Immature natural killer cell (primary cell): ENCODE results near the gene KAZALD1. TPM values are rescaled to one million over a fixed set of nuclear protein-coding genes. Genes with fewer than 3 reads are reported as not detected.

ENCODE experiments used
- DNase-seq, 3 donors: peaks; one replicate each; pipeline ENCODE4 v3.0.0; 2022; ENCODE audit warnings: mixed read lengths in 1 of 3
- H3K27ac Mint-ChIP-seq, 6 donors: one replicate each; pipeline ENCODE4 v1.8.0; 2020; ENCODE audit warnings: mixed read lengths in 6 of 6, mild to moderate bottlenecking in 5 of 6, inconsistent platforms in 4 of 6, moderate library complexity in 3 of 6
- H3K27me3 Mint-ChIP-seq, 3 donors: one replicate each; pipeline ENCODE4 v1.8.0; 2020 to 2021; ENCODE audit warnings: low read depth in 3 of 3, mild to moderate bottlenecking in 3 of 3, mixed read lengths in 3 of 3, moderate library complexity in 3 of 3, inconsistent platforms in 1 of 3
- H3K36me3 Mint-ChIP-seq, 3 donors: one replicate each; pipeline ENCODE4 v1.8.0; 2020; ENCODE audit warnings: mixed read lengths in 3 of 3, inconsistent platforms in 2 of 3, mild to moderate bottlenecking in 2 of 3
- H3K4me1 Mint-ChIP-seq, 2 donors: one replicate each; pipeline ENCODE4 v1.8.0; 2020; ENCODE audit warnings: inconsistent platforms in 2 of 2, mild to moderate bottlenecking in 2 of 2, mixed read lengths in 2 of 2, moderate library complexity in 1 of 2
- H3K4me3 Mint-ChIP-seq, 5 donors: one replicate each; pipeline ENCODE4 v1.8.0; 2020; ENCODE audit warnings: mild to moderate bottlenecking in 5 of 5, mixed read lengths in 5 of 5, inconsistent platforms in 3 of 5, moderate library complexity in 3 of 5
- H3K9me3 Mint-ChIP-seq, 6 donors: one replicate each; pipeline ENCODE4 v1.8.0; 2020; ENCODE audit warnings: mild to moderate bottlenecking in 6 of 6, mixed read lengths in 6 of 6, inconsistent platforms in 4 of 6, moderate library complexity in 3 of 6
- polyA plus RNA-seq, 3 donors: library from polyadenylated mRNA; unstranded; fragments of 300-500 nt; fragmentation: Illumina TruSeq; gene quantifications; one replicate each; pipeline ENCODE4 v1.2.3, GENCODE V29; 2021

KAZALD1 gene
- polyA plus RNA-seq, 3 donors from 2014 or later = not detected

DNA sequence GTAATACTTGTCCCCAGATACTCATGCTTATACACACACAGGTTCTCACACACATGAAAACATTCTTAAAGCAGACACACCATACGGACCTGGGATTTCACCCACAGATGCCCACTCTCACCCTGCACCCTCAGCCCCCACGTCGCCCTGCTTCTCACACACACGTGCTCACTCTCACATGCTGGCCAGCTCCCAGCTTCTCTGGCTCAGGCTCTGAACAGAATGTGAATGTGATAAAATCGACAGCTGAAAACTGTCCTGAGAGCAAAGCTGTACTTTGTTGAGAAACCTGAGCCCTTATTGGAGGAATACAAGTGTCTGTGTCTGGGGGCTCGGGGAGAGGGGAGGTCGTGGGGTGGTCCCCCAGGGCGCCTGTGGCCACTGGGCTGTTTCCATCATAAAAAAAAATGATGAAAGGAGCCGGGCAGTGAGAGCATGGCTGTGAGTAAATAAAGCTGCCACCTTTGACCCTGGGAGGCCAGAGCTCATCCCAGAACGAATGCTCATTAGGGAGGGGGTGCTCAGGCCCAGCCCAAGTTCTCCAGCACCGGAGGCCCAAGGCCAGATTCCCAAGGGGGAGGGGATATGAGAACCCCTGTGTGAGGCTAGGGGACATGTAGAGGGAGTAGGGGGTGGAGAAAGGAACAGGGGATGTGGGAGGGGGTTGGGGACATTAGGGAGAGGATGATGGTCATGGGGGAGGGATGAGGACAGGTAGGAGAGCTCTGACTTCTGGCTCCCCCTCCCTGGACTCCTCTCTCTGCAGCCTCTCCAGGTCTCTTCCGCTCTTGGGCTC, 51.2 kb downstream of the KAZALD1 start:
- no peaks in the 10 kb centered on the region for H3K36me3 Mint-ChIP-seq
- no peak for DNase-seq
- H3K9me3 Mint-ChIP-seq = peaks cover 0 to 1% (median 0%) of the 10 kb centered on the region in 6 donors
- no peak overlapping the region for H3K27ac Mint-ChIP-seq
- no peak overlapping the region for H3K4me3 Mint-ChIP-seq
- no peaks in the 10 kb centered on the region for H3K4me1 Mint-ChIP-seq
- H3K27me3 Mint-ChIP-seq = peaks cover 0 to 6% (median 4%) of the 10 kb centered on the region in 3 donors

DNA sequence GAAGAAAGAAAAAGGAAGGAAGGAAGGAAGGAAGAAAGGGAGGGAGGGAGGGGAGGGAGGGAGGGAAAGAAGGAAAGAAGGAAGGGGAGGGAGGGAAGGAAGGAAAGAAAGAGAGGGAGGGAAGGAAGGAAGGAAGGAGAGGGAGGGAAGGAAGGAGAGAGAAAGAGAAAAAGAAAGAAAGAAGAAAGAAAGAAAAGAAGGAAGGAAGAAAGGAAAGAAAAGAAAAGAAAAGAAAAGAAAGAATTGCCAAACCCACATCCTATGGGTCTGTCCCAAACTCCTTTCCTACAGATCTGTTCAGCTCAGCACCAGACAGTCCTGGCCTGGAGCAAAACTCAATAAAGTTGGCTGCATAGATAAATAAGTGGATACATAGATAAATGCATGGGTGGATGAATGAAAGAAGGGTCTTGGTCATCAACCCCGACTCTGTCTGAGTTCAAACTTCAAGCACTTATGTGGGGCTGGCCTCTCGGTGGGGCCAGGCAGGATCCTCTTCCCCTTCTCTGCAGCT, 52.2 kb downstream of the KAZALD1 start:
- Mint-ChIP-seq H3K4me3 (no peak overlapping the region), H3K27me3 (peaks cover 0 to 9% (median 7%) of the 10 kb centered on the region in 3 donors), H3K4me1 (no peaks in the 10 kb centered on the region), H3K27ac (no peak overlapping the region), H3K36me3 (no peaks in the 10 kb centered on the region), H3K9me3 (peaks cover 0 to 1% (median 0%) of the 10 kb centered on the region in 6 donors)
- DNase-seq = no peak

DNA sequence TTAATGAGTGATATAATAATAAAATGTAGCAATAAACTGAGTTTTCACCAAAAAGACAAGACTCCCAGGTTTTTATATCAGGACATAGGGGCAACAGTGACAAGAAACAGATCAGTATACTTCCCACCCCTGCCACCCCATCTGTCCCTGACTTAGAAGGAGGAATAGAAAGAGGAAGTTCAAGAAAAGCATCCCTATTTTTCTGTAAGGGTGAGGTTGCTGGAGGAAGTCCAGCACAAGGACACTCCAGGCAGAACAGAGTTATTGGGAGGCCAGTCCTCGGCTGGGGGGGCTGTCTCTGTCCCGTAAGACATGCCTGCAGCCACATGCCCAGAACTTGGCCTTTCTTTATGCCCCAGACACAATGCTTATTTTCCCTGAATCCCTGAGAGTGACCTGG, 52.9 kb downstream of the KAZALD1 start:
- no peak for DNase-seq
- Mint-ChIP-seq H3K27ac (no peak overlapping the region), H3K27me3 (peaks cover 0 to 14% (median 7%) of the 10 kb centered on the region in 3 donors), H3K9me3 (peaks cover 0 to 1% (median 0%) of the 10 kb centered on the region in 6 donors), H3K36me3 (no peaks in the 10 kb centered on the region), H3K4me3 (no peak overlapping the region), H3K4me1 (no peaks in the 10 kb centered on the region)

Other genes with a start within 250 kb of the KAZALD1 start
- gene SLF2, start 149.0 kb upstream of the KAZALD1 start, polyA plus RNA-seq = 10 to 100 TPM in 1 of 3 donors, 1 to 10 TPM in 2; 6.1 to 21.3 (median 8.9) TPM
- gene SEMA4G, start 92.5 kb upstream of the KAZALD1 start, polyA plus RNA-seq = under 1 TPM in 1 of 3 donors, not detected in 2; 0.35 TPM
- 100 to 1,000 TPM; 117 to 163 (median 129) TPM for gene MRPL43, start 74.5 kb upstream of the KAZALD1 start, polyA plus RNA-seq
- 1 to 10 TPM in 1 of 3 donors, under 1 TPM in 1, not detected in 1; 0.76 to 5.7 TPM for gene TWNK, start 74.4 kb upstream of the KAZALD1 start, polyA plus RNA-seq
- 10 to 100 TPM in 1 of 3 donors, 1 to 10 TPM in 2; 5.8 to 13.1 (median 7.1) TPM for gene LZTS2, start 62.2 kb upstream of the KAZALD1 start, polyA plus RNA-seq
- 1 to 10 TPM in 1 of 3 donors, under 1 TPM in 1, not detected in 1; 0.28 to 1.1 TPM for gene PDZD7, start 30.9 kb upstream of the KAZALD1 start, polyA plus RNA-seq
- gene SFXN3, start 30.8 kb upstream of the KAZALD1 start, polyA plus RNA-seq = 10 to 100 TPM; 18.2 to 23.0 (median 22.0) TPM
- gene TLX1, start 69.3 kb downstream of the KAZALD1 start, polyA plus RNA-seq = not detected
- not detected for gene LBX1, start 167.5 kb downstream of the KAZALD1 start, polyA plus RNA-seq